K562 (cell line): ENCODE results near the gene RAB31. TPM values are rescaled to one million over a fixed set of nuclear protein-coding genes. Genes with fewer than 3 reads are reported as not detected.

Experiments
- ARID3A ChIP-seq: IDR thresholded peaks from 2 replicates; pipeline ENCODE4 v1.6.1; 2012; ENCODE audit warnings: low read depth, low read length, improper control_type of control experiment, borderline replicate concordance
- CBFA2T2 ChIP-seq: fragments of 450-650 bp; conservative IDR thresholded peaks from 2 replicates; pipeline ENCODE4 v1.6.1; 2017; ENCODE audit warnings: mild to moderate bottlenecking
- CEBPG ChIP-seq, 3 experiments: fragments of 200-800 bp in 1 of 3; sonication (Bioruptor generic) in 1 of 3; sonication (generic) in 1 of 3; formaldehyde crosslinking in 1 of 3; IDR thresholded peaks in 2 of 3; conservative IDR thresholded peaks in 1 of 3; 2 replicates each; pipeline versions ENCODE4 v1.6.1 to v1.8.0; 2016 to 2022; ENCODE audit warnings: missing compliant biosample characterization in 2 of 3, missing genetic modification characterization in 2 of 3, mild to moderate bottlenecking in 1 of 3, missing genetic modification reagents in 1 of 3
- CREB3L1 ChIP-seq: fragments of 450-650 bp; IDR thresholded peaks from 2 replicates; pipeline ENCODE4 v1.6.1; 2014; ENCODE audit warnings: low read depth, mild to moderate bottlenecking, moderate library complexity, borderline replicate concordance
- ELF1 ChIP-seq: fragments of 200-800 bp; sonication (Bioruptor generic); IDR thresholded peaks from 2 replicates; pipeline ENCODE4 v1.6.1; 2016; ENCODE audit warnings: missing genetic modification characterization, missing compliant biosample characterization
- HDAC8 ChIP-seq: fragments of 450-650 bp; IDR thresholded peaks from 2 replicates; pipeline ENCODE4 v1.6.1; 2016; ENCODE audit warnings: mild to moderate bottlenecking, missing genetic modification characterization, moderate library complexity, missing compliant biosample characterization
- HSF4 ChIP-seq: fragments of 250-450 bp; sonication (Bioruptor Pico); IDR thresholded peaks from 2 replicates; pipeline ENCODE4 v2.1.2; 2022; ENCODE audit warnings: mild to moderate bottlenecking, moderate library complexity, borderline replicate concordance
- NR2C1 ChIP-seq, 2 experiments: fragments of 450-650 bp; IDR thresholded peaks; 2 replicates each; pipeline ENCODE4 v1.6.1; 2017; ENCODE audit warnings: mild to moderate bottlenecking in 2 of 2, antibody characterized with exemption in 1 of 2, inconsistent platforms in 1 of 2, missing compliant biosample characterization in 1 of 2, missing genetic modification characterization in 1 of 2
- NR4A1 ChIP-seq, 2 experiments: fragments of 250-450 bp in 1 of 2; fragments of 450-650 bp in 1 of 2; sonication (Bioruptor Pico) in 1 of 2; IDR thresholded peaks; 2 replicates each; pipeline versions ENCODE4 v1.4.0 to v1.6.1; 2016 to 2020; ENCODE audit warnings: mild to moderate bottlenecking in 2 of 2, missing compliant biosample characterization in 1 of 2, missing genetic modification characterization in 1 of 2, moderate library complexity in 1 of 2
- PBX2 ChIP-seq, 2 experiments: IDR thresholded peaks in 1 of 2; conservative IDR thresholded peaks in 1 of 2; 2 replicates each; pipeline ENCODE4 v1.6.1; 2016; ENCODE audit warnings: low read depth in 2 of 2, mild to moderate bottlenecking in 1 of 2, missing compliant biosample characterization in 1 of 2, missing genetic modification characterization in 1 of 2, moderate library complexity in 1 of 2
- ZNF584 ChIP-seq: fragments of 200-800 bp; sonication (Bioruptor generic); IDR thresholded peaks from 2 replicates; pipeline ENCODE4 v1.6.1; 2016; ENCODE audit warnings: low read depth, mild to moderate bottlenecking, missing genetic modification characterization, missing compliant biosample characterization
- polyA plus RNA-seq, 8 experiments: library from polyadenylated mRNA; depleted of rRNA in 4 of 8; stranded (reverse) in 5 of 8; unstranded in 3 of 8; fragments of >200 nt; fragmentation: Nextera tagmentation in 2 of 8; fragmentation: Illumina TruSeq in 1 of 8; extraction: Ambion mirVana in 2 of 8; extraction: Trizol in 1 of 8; gene quantifications; 2 replicates each; pipeline versions ENCODE4 v1.2.1 to v1.2.3, GENCODE V29; 2011 to 2014; ENCODE audit warnings: inconsistent platforms in 1 of 8, missing spikeins in 1 of 8
- total RNA-seq, 7 experiments: library from RNA; depleted of rRNA in 6 of 7; stranded (reverse); fragments of >200 nt in 6 of 7; fragmentation: Illumina TruSeq in 2 of 7; extraction: Trizol in 2 of 7; gene quantifications; 2 replicates each; pipeline versions ENCODE4 v1.2.1 to v1.2.3, GENCODE V29; 2011 to 2021; ENCODE audit warnings: low replicate concordance in 1 of 7

The RAB31 gene
- total and polyA plus RNA-seq, 9 of the 15 experiments (the other 6 are each of a cell fraction or from before 2014, with no cell fraction given): 20.7 to 70.4 (median 41.3) TPM

GRCh38 chr18:9743200-9744016 lies 35.3 kb downstream of the RAB31 start (continued):
- TF ChIP-seq CREB3L1 (peak; percentile 39; the same call in 1 of the 2 replicates), CEBPG (CRISPR knock-in tag; IDR thresholded peaks at IDR 0.05) (peak; percentile 78; the same call in 1 of the 2 replicates), CEBPG (tag; conservative IDR thresholded peaks at IDR 0.05 in 1 of 2, IDR thresholded peaks at IDR 0.05 in 1 of 2) (peak; percentile 22 to 74; a peak in 2 of 4 replicates), NR2C1 (IDR thresholded peaks at IDR 0.05) (no peak; the same call in 1 of the 2 replicates), NR2C1 (tag; IDR thresholded peaks at IDR 0.05) (peak; percentile 77), CBFA2T2 (no peak), PBX2 (CRISPR knock-in tag; IDR thresholded peaks at IDR 0.05; ENCODE audit: low read depth) (peak; percentile 87), PBX2 (tag; conservative IDR thresholded peaks at IDR 0.05; ENCODE audit: low read depth) (peak; percentile 98), ELF1 (tag) (peak; percentile 54; the same call in 1 of the 2 replicates), HDAC8 (tag) (peak; percentile 87; the same call in 1 of the 2 replicates), ARID3A (0 out of 2 replicates have a peak, but pooled peaks have one; percentile 32), ZNF584 (peak; percentile 89), HSF4 (CRISPR knock-in tag) (no peak), NR4A1 (CRISPR knock-in tag; IDR thresholded peaks at IDR 0.05) (0 out of 2 replicates have a peak, but pooled peaks have one; percentile 10), NR4A1 (tag; IDR thresholded peaks at IDR 0.05) (peak; percentile 76)
